MV-4-11 (cell line): ENCODE measurements around the gene TMEM154.
A peak's percentile ranks its signal among the peaks of the same experiment; 100 is the strongest.

Experiments
- DNase-seq: peaks from one replicate; lab custom pipeline; 2025; lab: John Stamatoyannopoulos, UW

TMEM154 gene

GRCh38 chr4:152591396-152591795 lies 88.4 kb downstream of the TMEM154 start:
- no peak for DNase-seq

GRCh38 chr4:152590179-152591031 lies 89.4 kb downstream of the TMEM154 start:
- peak; percentile 13 for DNase-seq

GRCh38 chr4:152588869-152589268 lies 90.9 kb downstream of the TMEM154 start:
- DNase-seq, result peak; percentile 66

GRCh38 chr4:152587127-152587526 lies 92.7 kb downstream of the TMEM154 start:
- no peak for DNase-seq

GRCh38 chr4:152586668-152587067 lies 93.1 kb downstream of the TMEM154 start:
- peak; percentile 70 for DNase-seq

GRCh38 chr4:152585023-152585441 lies 94.8 kb downstream of the TMEM154 start:
- peak; percentile 20 for DNase-seq

- peak; percentile 67 for DNase-seq
Observed at GRCh38 chr4:152581536-152582160, 98.1 kb downstream of the TMEM154 start.

GRCh38 chr4:152579916-152580315 lies 99.9 kb downstream of the TMEM154 start:
- DNase-seq, result no peak

- DNase-seq, result no peak
Observed at GRCh38 chr4:152579107-152579764, 100.6 kb downstream of the TMEM154 start.

GRCh38 chr4:152578670-152579069 lies 101.1 kb downstream of the TMEM154 start:
- no peak for DNase-seq

GRCh38 chr4:152577708-152578396 lies 101.9 kb downstream of the TMEM154 start:
- peak; percentile 66 for DNase-seq

- DNase-seq, result no peak
Observed at GRCh38 chr4:152575533-152575932, 104.3 kb downstream of the TMEM154 start.

GRCh38 chr4:152573861-152574260 lies 105.9 kb downstream of the TMEM154 start:
- no peak for DNase-seq

- no peak for DNase-seq
Observed at GRCh38 chr4:152572417-152573086, 107.2 kb downstream of the TMEM154 start.

- no peak for DNase-seq
Observed at GRCh38 chr4:152571770-152572169, 108.0 kb downstream of the TMEM154 start.

- no peak for DNase-seq
Observed at GRCh38 chr4:152571296-152571695, 108.5 kb downstream of the TMEM154 start.
